B cell (primary cell): ENCODE measurements around the gene KSR2. TPM values are rescaled to one million over a fixed set of nuclear protein-coding genes. Genes with fewer than 3 reads are reported as not detected.

Experiments
- ATAC-seq: fragments of 200-7000 bp; cut with Tn5 transposase; one replicate; pipeline ENCODE4 v1.10.0; 2021; ENCODE audit warnings: low read depth, mild to moderate bottlenecking, moderate number of reproducible peaks, moderate library complexity
- CTCF ChIA-PET: fragments of 350-600 bp; sonication (Branson Sonifier 250); formaldehyde crosslinking; loops from one replicate; lab custom pipeline; 2021; ENCODE audit warnings: antibody characterized with exemption, inconsistent platforms; lab: Charles Lee
- POLR2A ChIA-PET: fragments of 350-600 bp; sonication (Branson Sonifier 250); formaldehyde crosslinking; loops from one replicate; lab custom pipeline; 2021; ENCODE audit warnings: antibody characterized with exemption; lab: Charles Lee
- DNase-seq: peaks from one replicate; pipeline ENCODE4 v3.0.0; 2013
- H2AFZ ChIP-seq: 2 replicates; pipeline ENCODE4 v1.6.1; 2012; ENCODE audit warnings: mild to moderate bottlenecking, low read depth, low read length; ENCODE audit not compliant: insufficient read depth, poor library complexity, severe bottlenecking
- H3K27ac ChIP-seq, 2 donors: 1 replicate in 1 of 2; 2 replicates in 1 of 2; pipeline ENCODE4 v1.5.1; 2012 to 2013; ENCODE audit warnings: low read length in 2 of 2, mild to moderate bottlenecking in 2 of 2, moderate library complexity in 1 of 2
- H3K27me3 ChIP-seq, 4 experiments: fragments of 200-600 bp in 1 of 4; sonication (generic) in 1 of 4; replicated peaks in 1 of 4; 1 replicate in 2 of 4; 2 replicates in 2 of 4; pipeline versions ENCODE4 v1.6.1 to v1.7.0; 2013 to 2016; ENCODE audit warnings: low read length in 3 of 4, mild to moderate bottlenecking in 2 of 4, mixed read lengths in 1 of 4, moderate library complexity in 1 of 4; ENCODE audit not compliant: insufficient read depth in 4 of 4, control insufficient read depth in 3 of 4; ENCODE audit errors: control extremely low read depth in 1 of 4
- H3K36me3 ChIP-seq, 2 experiments: replicated peaks in 1 of 2; 1 replicate in 1 of 2; 2 replicates in 1 of 2; pipeline versions ENCODE4 v1.6.1 to v1.7.1; 2013; ENCODE audit warnings: low read length in 1 of 2; ENCODE audit not compliant: insufficient read depth in 2 of 2, control insufficient read depth in 1 of 2; ENCODE audit errors: control extremely low read depth in 1 of 2, extremely low read depth in 1 of 2
- H3K4me1 ChIP-seq, 2 donors: fragments of 200-600 bp in 1 of 2; sonication (generic) in 1 of 2; 1 replicate in 1 of 2; 2 replicates in 1 of 2; pipeline versions ENCODE4 v1.5.1 to v1.6.1; 2013 to 2017; ENCODE audit warnings: low read length in 2 of 2; ENCODE audit not compliant: control insufficient read depth in 2 of 2, insufficient read depth in 2 of 2
- H3K4me2 ChIP-seq: replicated peaks from 2 replicates; pipeline ENCODE3; 2012; ENCODE audit warnings: mild to moderate bottlenecking, low read depth, low read length; ENCODE audit not compliant: poor library complexity, severe bottlenecking
- H3K4me3 ChIP-seq, 5 experiments: fragments of 200-600 bp in 1 of 5; sonication (generic) in 1 of 5; 1 replicate in 3 of 5; 2 replicates in 2 of 5; pipeline versions ENCODE4 v1.5.1 to v1.7.0; 2011 to 2016; ENCODE audit warnings: low read length in 4 of 5, mild to moderate bottlenecking in 4 of 5, low read depth in 2 of 5, control low read depth in 1 of 5, moderate library complexity in 1 of 5; ENCODE audit not compliant: insufficient read depth in 1 of 5; ENCODE audit errors: control extremely low read depth in 1 of 5, extremely low read depth in 1 of 5
- H3K79me2 ChIP-seq: fragments of 200-600 bp; sonication (generic); one replicate; pipeline ENCODE4 v1.6.0; 2016; ENCODE audit warnings: low read length; ENCODE audit not compliant: control insufficient read depth, insufficient read depth
- H3K9ac ChIP-seq: fragments of 200-600 bp; sonication (generic); 2 replicates; pipeline ENCODE4 v1.6.1; 2017; ENCODE audit warnings: mild to moderate bottlenecking, low read length, moderate library complexity
- H3K9me3 ChIP-seq, 3 donors: one replicate each; pipeline versions ENCODE4 v1.6.1 to v1.7.1; 2013; ENCODE audit warnings: low read length in 2 of 3; ENCODE audit not compliant: control insufficient read depth in 2 of 3, insufficient read depth in 1 of 3; ENCODE audit errors: control extremely low read depth in 1 of 3
- H4K20me1 ChIP-seq: 2 replicates; pipeline ENCODE4 v1.6.0; 2012; ENCODE audit warnings: mild to moderate bottlenecking, low read length; ENCODE audit not compliant: insufficient read depth, control insufficient read depth, poor library complexity, severe bottlenecking
- H3K27ac Mint-ChIP-seq: one replicate; pipeline ENCODE4 v1.8.0; 2021; ENCODE audit warnings: mixed read lengths
- H3K27me3 Mint-ChIP-seq: one replicate; pipeline ENCODE4 v1.8.0; 2021; ENCODE audit warnings: mixed read lengths
- H3K4me1 Mint-ChIP-seq: one replicate; pipeline ENCODE4 v1.8.0; 2021; ENCODE audit warnings: mixed read lengths
- H3K4me3 Mint-ChIP-seq: one replicate; pipeline ENCODE4 v1.8.0; 2021; ENCODE audit warnings: mixed read lengths
- H3K9me3 Mint-ChIP-seq: one replicate; pipeline ENCODE4 v1.8.0; 2022; ENCODE audit warnings: mixed read lengths; ENCODE audit not compliant: insufficient read depth
- CTCF ChIP-seq: fragments of 200-600 bp; IDR thresholded peaks from one replicate; pipeline ENCODE4 v1.8.0; 2022; ENCODE audit warnings: antibody characterized with exemption, mild to moderate bottlenecking
- EZH2 ChIP-seq: IDR thresholded peaks from 2 replicates; pipeline ENCODE4 v1.6.1; 2012; ENCODE audit warnings: borderline replicate concordance, low read depth, mild to moderate bottlenecking, moderate library complexity, low read length; ENCODE audit not compliant: insufficient read depth, poor library complexity, severe bottlenecking
- WGBS: methylation state at CpG from one replicate; pipeline ENCODE4 v1.1.5; 2013; ENCODE audit warnings: missing lambda C conversion rate; ENCODE audit not compliant: insufficient coverage; 5-methylcytosine and 5-hydroxymethylcytosine counted together
- intact Hi-C: fragments of 100-400 bp; cut with micrococcal nuclease; formaldehyde crosslinking; loops from one replicate; pipeline ENCODE4 v1.10.0; 2022
- polyA plus RNA-seq: library from polyadenylated mRNA; depleted of rRNA; stranded (reverse); fragments of >200 nt; gene quantifications from 2 replicates; pipeline ENCODE4 v1.2.3, GENCODE V29; 2012
- total RNA-seq, 2 donors: library from RNA; stranded (reverse); fragments of 120-200 nt in 1 of 2; gene quantifications; 1 replicate in 1 of 2; 2 replicates in 1 of 2; pipeline versions ENCODE4 v1.2.3 to v1.2.4, GENCODE V29; 2013 to 2022

The KSR2 gene
- total and polyA plus RNA-seq, 2 donors (not counting 1 experiment from before 2014, with no cell fraction given) = not detected

- CTCF ChIA-PET = no interaction called here
- Histone ChIP-seq H3K4me2 (no peak overlapping the region), H3K4me1 (no peaks in the 10 kb centered on the region), H3K36me3 (no peaks in the 10 kb centered on the region), H2AFZ (no peak overlapping the region), H3K4me3 (no peak overlapping the region), H3K27ac (no peak overlapping the region), H4K20me1 (no peaks in the 10 kb centered on the region), H3K27me3 (no peaks in the 10 kb centered on the region), H3K9me3 (no peaks in the 10 kb centered on the region), H3K79me2 (no peaks in the 10 kb centered on the region), H3K9ac (no peak overlapping the region)
- WGBS = 75% methylated on average over 3 of the region's 5 CpGs
- Mint-ChIP-seq H3K4me1 (no peaks in the 10 kb centered on the region), H3K27ac (no peak overlapping the region), H3K4me3 (no peak overlapping the region), H3K27me3 (peaks cover 3% of the 10 kb centered on the region), H3K9me3 (no peaks in the 10 kb centered on the region)
- ATAC-seq = no peak
- no peak for DNase-seq
- intact Hi-C loops = no loop called here
- TF ChIP-seq CTCF (no peak), EZH2 (no peak)
- POLR2A ChIA-PET = no interaction called here
Observed at GRCh38 chr12:117778656-117779055, 190.1 kb downstream of the KSR2 start.

GRCh38 chr12:117774941-117775775, 193.6 kb downstream of the KSR2 start:
- Histone ChIP-seq H3K27ac (no peak overlapping the region), H3K4me3 (no peak overlapping the region), H3K27me3 (no peaks in the 10 kb centered on the region), H3K9ac (no peak overlapping the region), H3K36me3 (no peaks in the 10 kb centered on the region), H2AFZ (no peak overlapping the region), H4K20me1 (no peaks in the 10 kb centered on the region), H3K4me1 (no peaks in the 10 kb centered on the region), H3K79me2 (no peaks in the 10 kb centered on the region), H3K4me2 (no peak overlapping the region), H3K9me3 (peaks cover 0 to 5% (median 0%) of the 10 kb centered on the region in 3 donors)
- ChIA-PET CTCF (interaction anchor here (1.0 kb wide), 1 partner anchor 62 kb away, joined by 3 read pairs; no protein-coding TSS in a partner anchor), POLR2A (no interaction called here)
- 60% methylated on average over 1 of the region's 5 CpGs for WGBS
- intact Hi-C loops = no loop called here
- TF ChIP-seq CTCF (no peak), EZH2 (no peak)
- no peaks in the 10 kb centered on the region for H3K4me1 Mint-ChIP-seq
- ATAC-seq = no peak
- no peak overlapping the region for H3K4me3 Mint-ChIP-seq
- no peak for DNase-seq
- H3K27me3 Mint-ChIP-seq = no peaks in the 10 kb centered on the region
- H3K27ac Mint-ChIP-seq = no peak overlapping the region
- H3K9me3 Mint-ChIP-seq = no peaks in the 10 kb centered on the region
